GM18907 (cell line): ENCODE data around the gene KIF4A.
"Not testable (repeated sequence)": the region's sequence is repeated elsewhere in the genome, so short reads cannot be mapped to it uniquely, and the experiment has no call there.

Source experiments
- ATAC-seq: cut with Tn5 transposase; IDR thresholded peaks from one replicate; pipeline ENCODE4 v1.9.1; 2021; ENCODE audit warnings: mild to moderate bottlenecking, moderate library complexity; ENCODE audit not compliant: unreplicated experiment

The KIF4A gene

GRCh38 chrX:70386235-70386634, 96.3 kb downstream of the KIF4A start:
- ATAC-seq, result no peak

DNA sequence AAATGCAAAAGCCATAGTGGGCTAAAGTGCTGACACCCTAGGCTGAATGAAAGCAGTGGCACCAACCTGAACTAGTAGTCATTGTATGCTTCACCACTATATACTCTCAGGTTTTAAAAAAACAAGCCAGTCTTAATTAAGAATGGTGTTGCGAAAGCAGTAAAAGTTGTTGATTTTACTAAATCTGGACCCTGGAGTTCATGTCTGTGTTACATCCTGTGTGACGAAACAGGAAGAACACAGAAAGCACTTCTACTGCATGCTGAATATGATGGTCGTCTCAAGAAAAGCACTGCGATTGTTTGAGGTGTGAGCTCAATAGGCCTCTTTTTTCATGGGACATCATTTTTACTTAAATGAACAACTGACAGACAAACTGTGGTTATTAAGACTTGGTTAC, 109.0 kb downstream of the KIF4A start:
- ATAC-seq, result no peak

DNA sequence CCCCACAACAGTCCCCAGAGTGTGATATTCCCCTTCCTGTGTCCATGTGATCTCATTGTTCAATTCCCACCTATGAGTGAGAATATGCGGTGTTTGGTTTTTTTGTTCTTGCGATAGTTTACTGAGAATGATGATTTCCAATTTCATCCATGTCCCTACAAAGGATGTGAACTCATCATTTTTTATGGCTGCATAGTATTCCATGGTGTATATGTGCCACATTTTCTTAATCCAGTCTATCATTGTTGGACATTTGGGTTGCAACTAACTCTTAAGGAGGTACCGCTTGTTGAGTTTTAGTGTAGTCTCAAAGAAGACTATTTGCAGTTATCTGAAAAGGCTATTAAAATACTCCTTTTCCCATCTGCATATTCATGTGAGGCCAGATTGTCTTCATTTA, 110.3 kb downstream of the KIF4A start:
- not testable (repeated sequence) for ATAC-seq

DNA sequence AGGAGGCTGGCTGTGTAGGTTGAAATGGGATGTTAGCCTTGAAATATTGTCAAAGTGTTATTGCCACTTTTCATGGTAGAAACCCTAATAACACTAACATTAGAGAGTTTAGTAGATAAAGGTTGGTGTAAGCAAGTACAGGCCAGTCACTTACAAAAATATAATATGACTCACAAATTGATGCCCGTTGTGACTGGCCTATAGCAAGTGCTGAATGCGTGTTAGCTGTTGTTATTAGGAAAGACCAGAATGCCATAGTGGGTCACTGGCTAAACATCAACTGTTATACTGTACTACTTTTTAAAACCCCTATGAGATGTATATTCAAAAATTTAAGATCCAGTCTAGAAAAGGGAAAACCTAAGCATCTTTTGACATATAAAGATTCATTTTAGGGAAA, 112.8 kb downstream of the KIF4A start:
- no peak for ATAC-seq

- ATAC-seq, result no peak
Observed at GRCh38 chrX:70405003-70405402, 115.1 kb downstream of the KIF4A start.

- ATAC-seq, result no peak
Observed at GRCh38 chrX:70410921-70411320, 121.0 kb downstream of the KIF4A start.

GRCh38 chrX:70411475-70411874, 121.6 kb downstream of the KIF4A start:
- ATAC-seq, result no peak

DNA sequence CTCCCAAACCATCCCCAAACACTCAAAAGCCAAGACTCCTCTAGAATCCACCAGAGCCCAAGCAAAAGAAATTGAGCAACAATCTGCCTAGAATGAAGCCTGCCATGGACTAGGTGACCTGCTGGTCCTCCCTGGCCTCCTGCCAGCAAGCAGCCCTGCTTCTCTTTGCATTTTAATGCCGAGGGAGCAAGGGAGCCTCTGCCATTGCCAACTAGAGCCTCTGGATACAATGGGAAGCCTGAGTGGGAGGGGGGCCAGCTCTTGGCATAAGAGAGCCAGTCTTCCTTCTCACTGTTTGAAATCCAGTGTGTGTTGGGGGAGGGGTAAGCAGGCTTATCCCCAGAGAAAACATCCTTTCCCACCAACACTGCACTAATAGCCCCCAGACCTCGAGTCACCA, 131.7 kb downstream of the KIF4A start:
- ATAC-seq, result no peak

DNA sequence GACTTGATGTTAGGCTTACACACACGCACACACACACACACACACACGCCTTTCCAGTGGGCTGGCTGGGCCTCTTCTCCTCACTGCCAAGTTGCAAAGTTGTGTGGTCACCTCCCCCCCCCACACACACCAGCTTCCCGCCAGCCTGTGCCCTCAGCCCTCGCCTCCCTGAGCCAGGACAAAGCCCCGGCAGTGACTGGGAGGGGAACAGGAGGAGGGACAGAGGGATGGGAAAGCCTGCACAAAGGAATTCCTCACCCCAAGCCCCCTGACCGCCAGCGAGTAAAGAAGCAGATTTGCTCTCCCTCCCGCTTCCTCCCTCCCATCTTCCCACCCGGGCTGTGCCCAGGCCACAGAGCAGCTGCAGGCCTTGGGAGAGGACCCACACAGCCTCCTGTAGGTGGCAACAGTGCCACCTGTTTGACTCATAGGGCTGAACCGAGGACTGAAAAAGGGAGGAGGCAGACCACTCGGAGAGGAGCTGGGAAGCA, 133.0 kb downstream of the KIF4A start, which contains the start of gene GDPD2:
TSS of gene GDPD2 (plus strand) at position 464 of the 491 bp plus-strand sequence. CDS start 1,671 bp downstream, outside the sequence.
- ATAC-seq, result no peak

- no peak for ATAC-seq
Observed at GRCh38 chrX:70423936-70424675, 134.2 kb downstream of the KIF4A start.

DNA sequence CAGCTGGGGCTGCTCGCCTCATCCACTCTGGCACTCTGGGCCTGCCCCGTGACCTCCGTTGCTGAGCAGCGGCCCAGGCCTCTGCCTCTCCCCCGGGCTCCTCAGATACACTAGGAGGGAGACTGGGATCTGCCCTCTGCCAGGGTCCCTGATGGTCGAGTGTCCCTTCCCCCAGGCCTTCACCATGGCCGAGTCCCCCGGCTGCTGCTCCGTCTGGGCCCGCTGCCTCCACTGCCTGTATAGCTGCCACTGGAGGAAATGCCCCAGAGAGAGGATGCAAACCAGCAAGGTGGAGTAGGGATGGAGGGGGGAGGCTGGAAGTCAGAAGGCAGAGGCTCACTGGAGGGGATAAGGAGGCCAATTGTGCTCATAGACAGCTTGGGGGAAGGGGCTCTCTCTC, 134.9 kb downstream of the KIF4A start:
- no peak for ATAC-seq

- no peak for ATAC-seq
Observed at GRCh38 chrX:70426286-70427278, 136.7 kb downstream of the KIF4A start.

- no peak for ATAC-seq
Observed at GRCh38 chrX:70427365-70427764, 137.5 kb downstream of the KIF4A start.

- ATAC-seq, result no peak
Observed at GRCh38 chrX:70429759-70430158, 139.9 kb downstream of the KIF4A start.

GRCh38 chrX:70432936-70433847, 143.3 kb downstream of the KIF4A start:
- ATAC-seq, result no peak

- peak; percentile 57 for ATAC-seq
Observed at GRCh38 chrX:70433848-70434351, 144.0 kb downstream of the KIF4A start.

DNA sequence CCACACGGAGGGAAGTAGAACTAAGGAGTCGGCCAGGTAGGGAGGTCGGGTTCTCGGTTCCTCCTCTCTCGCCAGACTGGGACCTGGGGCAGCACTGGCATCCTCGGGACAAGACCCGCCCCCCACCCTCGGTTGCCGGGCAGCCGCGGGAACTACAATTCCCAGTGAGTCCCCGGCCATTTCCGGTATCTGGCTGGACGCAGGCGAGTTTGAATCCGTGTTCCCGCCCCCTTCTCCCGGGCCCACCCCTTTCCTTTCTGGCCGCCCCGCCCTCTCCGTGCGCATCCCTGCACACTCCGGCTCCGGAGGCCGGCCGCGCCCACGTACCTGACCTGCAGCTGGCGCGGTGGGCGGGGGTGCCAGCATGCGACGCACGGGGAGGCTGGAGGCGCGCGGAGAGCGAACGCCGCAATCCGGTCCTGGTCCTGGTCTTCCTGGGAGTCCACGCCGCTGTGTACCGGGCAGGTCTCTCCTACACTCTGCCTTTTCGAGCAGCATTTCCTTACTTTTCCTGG, 144.5 kb downstream of the KIF4A start:
- ATAC-seq, result peak; percentile 57

GRCh38 chrX:70434914-70435586, 145.1 kb downstream of the KIF4A start:
- no peak for ATAC-seq

DNA sequence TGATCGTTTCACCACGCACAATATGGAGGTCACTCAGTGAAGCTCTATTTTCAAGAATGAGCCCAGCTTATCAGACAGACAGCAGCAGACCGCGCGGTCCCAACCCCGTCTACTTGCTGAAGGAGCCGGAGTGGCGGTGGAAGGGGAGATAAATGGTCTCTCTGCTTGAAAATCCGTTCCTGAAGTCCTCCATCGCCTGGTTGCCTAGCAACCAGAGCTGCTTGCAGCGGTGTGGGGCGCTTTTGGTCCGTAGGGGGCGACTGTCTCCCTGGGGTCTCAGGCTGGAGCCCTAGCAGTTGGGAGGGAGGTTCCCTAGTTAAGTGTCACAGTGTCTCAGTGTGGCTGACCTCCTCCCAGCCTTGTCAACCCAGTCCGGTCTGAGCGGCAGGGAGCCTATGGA, 146.4 kb downstream of the KIF4A start:
- ATAC-seq, result no peak

DNA sequence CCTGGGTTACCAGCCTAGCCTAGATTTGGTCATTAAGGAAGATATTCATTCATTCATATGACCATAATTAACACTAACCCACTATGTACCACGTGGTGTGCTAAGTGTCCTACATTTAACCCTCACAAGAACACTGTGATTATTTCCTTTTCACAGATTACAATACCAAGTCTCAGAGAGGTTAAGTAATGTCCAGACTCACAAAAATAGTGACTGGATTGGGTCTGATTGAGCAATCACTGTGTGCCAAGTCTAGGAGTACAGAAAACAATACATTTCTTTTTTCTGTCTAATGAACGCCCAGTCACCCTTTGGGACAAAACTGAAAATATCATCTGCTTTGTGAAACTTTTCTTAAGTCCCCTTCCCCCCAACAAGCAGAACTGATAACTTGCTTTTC, 147.1 kb downstream of the KIF4A start:
- no peak for ATAC-seq
